ENCODE results near the gene TSN.
"Not testable (repeated sequence)": the region's sequence is repeated elsewhere in the genome, so short reads cannot be mapped to it uniquely, and the experiment has no call there.

Gene TSN

DNA sequence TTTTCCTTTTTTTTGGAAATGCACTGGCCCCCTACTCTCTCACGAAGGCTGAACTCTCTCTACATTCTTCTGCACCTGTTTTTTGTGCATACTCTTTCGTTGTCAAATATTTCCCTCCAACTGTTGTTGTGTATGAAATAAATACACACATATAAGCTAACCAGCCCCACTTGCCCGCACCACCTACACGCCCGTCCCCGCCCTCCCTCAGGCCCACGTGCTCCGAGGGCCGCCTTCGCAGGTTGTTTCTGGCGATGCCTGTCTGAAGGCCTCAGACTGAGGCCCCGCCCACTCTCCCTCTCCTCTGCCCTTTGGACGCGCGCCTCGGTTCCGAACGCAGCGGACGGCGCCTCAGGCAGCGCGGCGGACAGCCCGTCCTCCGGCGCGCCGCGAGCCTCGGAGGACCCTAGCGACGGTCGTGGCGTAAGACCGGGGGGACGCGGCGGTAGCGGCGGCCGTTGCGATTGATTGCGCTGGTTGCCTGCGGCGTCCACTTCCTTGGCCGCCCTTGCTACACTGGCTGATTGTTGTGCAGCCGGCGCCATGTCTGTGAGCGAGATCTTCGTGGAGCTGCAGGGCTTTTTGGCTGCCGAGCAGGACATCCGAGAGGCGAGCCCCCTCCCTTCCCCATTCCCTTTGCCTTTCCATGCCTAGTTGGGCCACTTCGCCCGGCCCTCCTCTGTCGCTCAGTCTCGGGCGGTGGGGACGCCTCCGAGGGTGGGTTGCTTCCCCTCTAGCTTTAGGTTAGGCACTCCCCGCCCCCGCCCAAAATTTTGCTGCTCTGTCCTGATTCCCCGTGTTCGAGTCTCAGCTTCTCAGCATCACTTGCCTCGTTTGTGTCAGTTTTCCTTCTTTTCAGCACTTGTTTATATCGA lies at the start of gene TSN:
Gene TSN (plus strand): TSS at position 415 of the 875 bp plus-strand sequence. CDS start 129 bp downstream, at position 544.
- peak; percentile 96 to 98 (median 97) for DNase-seq (ENCODE audit: low read depth in 3 of 3)

DNA sequence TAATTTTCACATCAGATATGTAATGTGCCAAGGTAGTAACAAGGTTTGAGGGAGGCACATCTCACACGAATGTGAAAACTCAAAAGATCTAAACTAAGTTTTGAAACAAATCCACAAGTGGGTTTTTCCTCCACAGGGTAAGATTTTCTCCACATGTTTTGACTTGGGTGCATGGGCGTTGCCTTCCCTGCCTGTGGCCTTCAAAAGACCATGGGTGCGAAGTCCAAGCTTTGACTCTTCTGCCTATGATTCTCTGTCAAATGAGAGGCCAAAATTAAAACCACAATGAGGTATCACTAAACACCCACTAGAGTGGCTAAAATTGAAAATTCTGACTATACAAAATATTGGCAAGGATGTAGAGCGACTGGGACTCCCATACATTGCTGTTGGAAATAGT lies 49.5 kb upstream of the TSN start:
- no peak for DNase-seq (ENCODE audit: low read depth in 3 of 3)

DNA sequence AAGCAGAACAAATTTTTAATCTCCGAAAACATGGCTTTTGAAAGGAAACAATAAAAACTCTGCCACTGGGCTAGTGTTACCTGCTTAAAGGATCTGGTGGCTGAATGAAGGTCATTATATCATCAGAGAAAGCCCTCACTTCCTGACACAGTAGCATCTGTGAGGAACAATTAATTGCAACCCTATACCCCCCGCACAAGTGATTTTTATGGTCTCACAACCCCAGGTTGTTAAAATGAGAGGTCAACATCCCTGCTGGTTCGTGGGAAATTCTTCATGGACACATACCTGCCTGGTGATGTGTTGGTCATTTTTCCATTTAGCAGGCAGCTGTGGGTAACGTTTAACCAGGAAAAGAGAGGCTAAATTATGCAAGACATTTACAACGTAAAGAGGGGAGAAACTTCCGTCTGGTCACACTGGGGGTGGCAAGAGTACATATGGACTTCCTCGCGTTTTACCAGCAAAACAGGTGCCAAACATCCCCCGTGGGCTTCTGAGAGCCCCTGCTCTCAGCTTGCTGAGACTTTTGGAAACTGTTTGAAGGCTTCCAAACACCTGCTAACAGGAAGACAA lies 48.0 kb upstream of the TSN start:
- no peak for DNase-seq (ENCODE audit: low read depth in 3 of 3)

- no peak for DNase-seq (ENCODE audit: low read depth in 3 of 3)
Measured at GRCh38 chr2:121707920-121708361, 47.5 kb upstream of the TSN start.

GRCh38 chr2:121709776-121710469 lies 45.5 kb upstream of the TSN start:
- no peak for DNase-seq (ENCODE audit: low read depth in 3 of 3)

GRCh38 chr2:121710470-121711170 lies 44.8 kb upstream of the TSN start:
- DNase-seq (ENCODE audit: low read depth in 3 of 3): no peak

DNA sequence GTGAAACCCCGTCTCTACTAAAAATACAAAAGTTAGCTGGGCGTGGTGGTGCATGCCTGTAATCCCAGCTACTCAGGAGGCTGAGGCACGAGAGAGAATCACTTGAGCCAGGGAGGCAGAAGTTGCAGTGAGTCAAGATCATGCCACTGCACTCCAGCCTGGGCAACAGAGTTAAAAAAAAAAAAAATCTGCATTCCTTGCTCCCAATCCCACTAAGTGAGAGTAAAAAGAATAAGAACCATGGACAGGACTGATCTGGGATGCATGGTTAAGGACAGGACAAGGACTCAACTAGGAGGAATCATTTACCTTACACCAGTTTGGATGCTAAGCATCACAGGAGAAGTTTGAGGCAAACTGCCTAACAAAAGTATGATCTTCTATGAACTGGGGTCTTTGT lies 44.0 kb upstream of the TSN start:
- DNase-seq (ENCODE audit: low read depth in 3 of 3): not testable (repeated sequence)

- DNase-seq (ENCODE audit: low read depth in 3 of 3): no peak
Measured at GRCh38 chr2:121716126-121716525, 39.3 kb upstream of the TSN start.

- DNase-seq (ENCODE audit: low read depth in 3 of 3): no peak
Measured at GRCh38 chr2:121717529-121717928, 37.9 kb upstream of the TSN start.

DNA sequence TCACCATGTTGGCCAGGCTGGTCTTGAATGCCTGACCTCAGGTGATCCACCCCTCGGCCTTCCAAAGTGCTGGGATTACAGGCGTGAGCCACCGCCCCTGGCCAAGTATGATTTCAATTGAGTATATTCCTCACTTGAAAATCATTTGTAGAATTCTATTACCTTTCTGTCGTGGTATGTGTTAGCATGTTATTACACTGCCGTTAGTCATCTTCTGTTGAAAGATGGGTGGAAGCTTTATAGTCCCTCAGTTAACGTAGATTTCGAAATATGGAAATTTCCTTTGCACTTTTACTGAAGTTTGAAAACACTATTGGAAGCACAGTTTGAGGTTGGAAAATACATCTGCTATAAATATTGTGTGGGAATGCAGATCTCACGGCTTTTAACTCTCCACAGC lies 33.5 kb upstream of the TSN start:
- no peak for DNase-seq (ENCODE audit: low read depth in 3 of 3)

DNA sequence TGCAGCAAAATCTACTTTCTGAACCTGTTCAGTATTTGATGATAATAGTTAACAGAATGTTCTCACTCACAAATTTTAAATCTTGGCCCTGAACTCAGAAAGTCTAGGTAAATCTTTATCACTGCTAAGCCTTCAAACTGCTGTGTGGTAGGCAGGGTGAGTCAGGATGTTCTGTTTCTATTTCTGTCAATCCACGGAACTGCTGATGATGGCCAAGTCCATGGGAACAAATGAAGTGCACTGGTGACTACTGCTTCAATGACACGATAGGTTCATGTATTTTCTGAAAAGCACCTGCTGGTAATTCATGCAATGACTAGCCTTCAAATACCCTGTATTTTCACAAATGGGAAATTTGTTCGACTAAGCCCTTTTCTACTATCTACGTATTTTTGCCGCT lies 33.0 kb upstream of the TSN start:
- DNase-seq (ENCODE audit: low read depth in 3 of 3): peak in 1 of 3 donors; percentile 50

DNA sequence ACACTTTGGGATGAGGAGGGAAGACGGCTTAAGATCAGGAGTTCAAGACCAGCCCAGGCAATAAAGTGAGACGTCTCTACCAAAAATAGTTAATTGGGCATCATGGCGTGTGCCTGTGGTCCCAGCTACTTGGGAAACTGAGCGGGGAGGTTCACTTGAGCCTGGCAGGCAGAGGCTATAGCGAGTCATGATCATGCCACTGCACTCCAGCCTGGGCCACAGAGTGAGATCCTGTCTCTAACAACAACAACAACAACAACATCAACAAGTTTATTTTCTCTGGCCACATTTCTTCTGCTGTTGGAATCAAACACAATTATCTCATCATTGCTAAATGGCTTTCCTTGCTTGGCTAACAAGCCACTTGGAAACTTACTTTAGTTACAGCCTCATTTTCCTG lies 32.1 kb upstream of the TSN start:
- DNase-seq (ENCODE audit: low read depth in 3 of 3): no peak

- no peak for DNase-seq (ENCODE audit: low read depth in 3 of 3)
Measured at GRCh38 chr2:121727332-121727731, 28.1 kb upstream of the TSN start.

DNA sequence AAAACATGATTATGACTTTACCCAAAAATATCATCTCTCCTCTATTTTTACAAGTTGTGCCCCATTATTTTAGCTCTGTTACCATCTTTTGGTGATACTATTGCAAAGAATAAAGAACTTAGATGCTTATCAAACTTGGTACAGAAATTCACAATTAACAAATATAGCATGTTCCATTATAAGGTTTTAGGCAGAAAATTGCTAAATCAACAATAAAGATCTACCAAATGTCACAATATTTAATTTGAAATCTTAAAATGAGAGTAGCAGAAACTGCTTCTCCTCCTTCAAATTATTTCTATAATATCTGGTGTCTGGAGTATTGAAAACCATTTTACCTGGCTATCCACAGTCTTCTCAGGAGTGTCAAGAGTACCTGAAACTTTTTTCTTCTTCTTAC lies 27.5 kb upstream of the TSN start:
- no peak for DNase-seq (ENCODE audit: low read depth in 3 of 3)

DNA sequence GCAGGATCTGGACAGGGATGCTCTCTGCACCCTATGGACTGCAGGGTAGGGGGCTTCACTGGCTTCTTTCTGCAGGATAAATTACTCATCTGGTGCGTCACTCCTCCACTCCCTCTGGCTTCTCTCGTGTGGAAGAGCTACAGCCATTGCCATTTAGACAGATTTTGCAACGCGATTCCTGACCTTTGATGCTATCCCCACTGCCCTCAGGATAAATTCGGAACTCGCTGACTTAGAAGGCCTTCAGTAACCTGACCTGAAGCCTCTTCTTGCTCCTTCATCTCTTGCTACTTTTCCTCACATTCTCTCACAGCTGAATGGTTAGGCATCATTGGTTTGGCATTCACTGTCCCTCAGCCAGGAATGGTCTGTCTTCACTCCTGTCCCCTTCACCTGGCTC lies 24.1 kb upstream of the TSN start:
- no peak for DNase-seq (ENCODE audit: low read depth in 3 of 3)

DNA sequence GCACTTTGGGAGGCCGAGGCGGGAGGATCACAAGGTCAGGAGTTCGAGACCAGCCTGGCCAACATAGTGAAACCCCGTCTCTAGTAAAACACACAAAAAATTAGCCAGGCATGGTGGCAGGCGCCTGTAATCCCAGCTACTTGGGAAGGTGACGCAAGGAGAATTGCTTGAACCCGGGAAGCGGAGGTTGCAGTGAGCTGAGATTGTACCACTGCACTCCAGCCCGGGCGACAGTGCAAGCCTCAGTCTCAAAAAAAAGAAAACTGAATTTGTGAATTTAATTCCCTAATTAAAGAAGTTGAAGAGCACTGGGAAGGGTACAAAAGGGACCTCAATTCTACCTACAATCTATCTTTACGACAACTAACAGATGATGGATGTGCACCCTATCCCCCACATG lies 20.9 kb upstream of the TSN start:
- not testable (repeated sequence) for DNase-seq (ENCODE audit: low read depth in 3 of 3)

DNA sequence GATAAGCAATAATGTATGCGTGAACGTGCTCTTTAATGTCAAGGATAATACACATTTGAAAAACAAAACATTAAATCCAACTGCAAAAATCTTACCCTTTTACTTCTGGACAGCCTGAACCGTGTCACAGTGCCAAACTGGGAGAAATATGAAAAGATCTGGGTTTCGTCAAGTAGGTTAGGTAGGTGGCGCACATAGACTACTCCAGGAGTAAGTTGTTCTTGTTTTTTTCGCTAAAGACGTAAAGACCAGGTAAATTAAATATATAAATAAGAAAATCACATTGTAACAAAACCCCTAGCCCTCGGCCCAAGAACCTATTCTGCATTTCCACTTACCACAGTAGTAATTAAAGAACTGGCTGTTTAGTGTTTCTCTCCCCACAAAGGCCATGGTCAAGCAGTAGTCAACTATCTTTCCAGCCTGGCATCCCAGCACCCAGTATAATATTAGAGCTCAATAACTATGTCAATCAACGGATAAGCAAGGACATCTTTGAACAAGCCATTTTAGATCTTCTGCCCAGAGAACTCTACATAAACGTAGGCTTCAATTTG lies 19.9 kb upstream of the TSN start:
- no peak for DNase-seq (ENCODE audit: low read depth in 3 of 3)

GRCh38 chr2:121736140-121736461 lies 19.4 kb upstream of the TSN start:
- DNase-seq (ENCODE audit: low read depth in 3 of 3): no peak

DNA sequence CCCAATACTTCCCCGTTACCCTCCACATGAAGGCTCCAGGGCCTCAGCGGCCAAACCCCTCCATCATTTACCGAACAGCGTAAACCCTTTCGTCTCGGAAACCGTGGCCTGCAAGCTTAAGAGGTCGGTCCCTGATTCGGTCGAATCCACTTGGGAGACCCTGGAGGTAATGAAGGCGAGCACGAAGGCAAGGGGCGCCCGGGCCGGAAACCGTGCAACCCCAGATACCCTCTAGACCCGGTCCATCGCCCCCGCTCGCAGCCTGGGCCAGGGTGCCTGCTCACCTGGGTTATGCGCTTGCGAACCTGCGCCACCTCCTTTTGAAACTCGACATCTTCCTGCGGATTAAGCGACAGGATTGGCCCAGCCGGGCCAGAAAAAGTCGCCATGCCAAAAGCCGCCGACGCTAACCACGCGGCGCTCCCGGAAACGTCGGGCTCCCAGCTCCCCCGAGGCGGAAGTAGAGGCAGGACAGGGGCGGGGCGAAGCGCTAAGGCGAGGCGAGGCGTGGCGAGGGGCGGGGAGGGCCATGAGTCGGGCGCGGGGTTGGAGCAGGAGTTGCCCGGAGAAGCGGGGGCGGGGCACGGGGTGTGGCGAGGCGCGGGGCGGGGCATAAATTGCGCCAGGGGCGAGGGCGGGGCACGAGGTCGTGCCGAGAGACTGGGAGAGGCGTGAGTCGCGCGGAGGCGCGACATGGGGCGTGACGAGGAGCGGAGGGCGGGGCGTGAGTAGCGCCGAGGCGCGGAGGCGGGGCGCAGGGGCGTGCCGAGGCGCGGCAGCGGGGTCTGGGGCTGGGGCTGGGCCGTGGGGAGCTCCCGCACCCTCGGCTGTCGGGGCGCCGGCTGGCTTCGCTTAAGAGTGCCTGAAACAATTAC lies 18.8 kb upstream of the TSN start, which contains the start of gene NIFK:
Gene NIFK (minus strand): TSS at position 414 of the 875 bp plus-strand sequence. CDS start 25 bp downstream, at position 389.
- DNase-seq (ENCODE audit: low read depth in 3 of 3): peak; percentile 100

GRCh38 chr2:121740973-121741372 lies 14.5 kb upstream of the TSN start:
- DNase-seq (ENCODE audit: low read depth in 3 of 3): no peak

DNA sequence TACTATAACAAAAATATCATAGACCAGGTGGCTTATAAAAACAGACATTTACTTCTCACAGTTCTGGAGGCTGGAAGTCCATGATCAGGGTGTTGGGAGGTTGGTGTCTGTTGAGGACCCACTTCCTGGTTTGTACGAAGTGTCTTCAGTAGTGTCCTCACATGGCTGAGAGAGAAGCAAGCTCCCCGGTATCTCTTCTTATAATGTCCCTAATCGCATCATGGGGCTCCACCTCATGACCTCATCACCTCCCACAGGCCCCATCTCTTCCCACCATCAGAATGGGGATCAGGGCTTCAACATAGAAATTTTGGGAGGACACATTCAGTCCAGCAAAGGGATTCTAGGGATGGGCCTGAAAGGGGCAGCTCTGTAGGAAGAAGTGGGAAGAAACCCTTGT lies 14.0 kb upstream of the TSN start:
- no peak for DNase-seq (ENCODE audit: low read depth in 3 of 3)

Data from stimulated activated CD4-positive, alpha-beta T cell treated with anti-CD3 and anti-CD28 coated beads, TNF-alpha, amount 100 ng/mL, for 48 hours (primary cell).